ENCODE results near the gene APLNR.

GRCh38 chr11:57263351-57263750, 26.3 kb upstream of the APLNR start:
- no peak for TF ChIP-seq REST (IDR thresholded peaks at IDR 0.05; ENCODE audit: insufficient read depth in 1 of 2, low read depth in 2 of 2, low read length in 2 of 2)
- no peak for TF ChIP-seq TAF1 (IDR thresholded peaks at IDR 0.05; ENCODE audit: borderline replicate concordance, insufficient read depth, low read length)
